HL-60 (cell line): ENCODE measurements around the gene RFX8.

ENCODE experiments used
- DNase-seq, 2 experiments: peaks; one replicate each; pipeline ENCODE4 v3.0.0-alpha.2; 2010 to 2020; ENCODE audit warnings: low read depth in 1 of 2, low spot score in 1 of 2
- H3K27ac ChIP-seq: fragments of 250-450 bp; sonication (Bioruptor Pico); replicated peaks from 2 replicates; pipeline ENCODE4 v1.5.1; 2020; ENCODE audit warnings: mild to moderate bottlenecking, moderate library complexity
- H3K27me3 ChIP-seq: fragments of 250-450 bp; sonication (Bioruptor Pico); 2 replicates; pipeline ENCODE4 v1.5.1; 2021; ENCODE audit warnings: mild to moderate bottlenecking, moderate library complexity; ENCODE audit not compliant: insufficient read depth, poor library complexity, severe bottlenecking
- H3K4me3 ChIP-seq: replicated peaks from 2 replicates; pipeline ENCODE4 v1.5.1; 2011; ENCODE audit warnings: mild to moderate bottlenecking, control low read depth, low read length; ENCODE audit not compliant: insufficient read depth
- CTCF ChIP-seq: IDR thresholded peaks from one replicate; pipeline ENCODE4 v1.5.1; 2011; ENCODE audit warnings: low read length, control low read depth, inconsistent platforms; ENCODE audit not compliant: insufficient read depth
- GABPA ChIP-seq: IDR thresholded peaks from 2 replicates; pipeline ENCODE4 v1.6.1; 2012; ENCODE audit warnings: low read depth
- POLR2AphosphoS5 ChIP-seq: IDR thresholded peaks from 2 replicates; pipeline ENCODE4 v1.6.1; 2012; ENCODE audit warnings: low read depth
- REST ChIP-seq: IDR thresholded peaks from 2 replicates; pipeline ENCODE4 v1.6.1; 2012; ENCODE audit warnings: low read depth; ENCODE audit not compliant: insufficient replicate concordance
- SPI1 ChIP-seq: IDR thresholded peaks from 2 replicates; pipeline ENCODE4 v1.6.1; 2012; ENCODE audit warnings: low read depth, mild to moderate bottlenecking, borderline replicate concordance

The RFX8 gene

GRCh38 chr2:101359410-101359954 is 115.4 kb downstream of the RFX8 start:
- DNase-seq: no peak
- Histone ChIP-seq H3K27me3 (no peaks in the 10 kb centered on the region), H3K4me3 (no peak overlapping the region), H3K27ac (no peak overlapping the region)
- TF ChIP-seq CTCF (no peak), POLR2AphosphoS5 (no peak), GABPA (no peak), REST (no peak), SPI1 (no peak)

- Histone ChIP-seq H3K4me3 (no peak overlapping the region), H3K27ac (no peak overlapping the region), H3K27me3 (no peaks in the 10 kb centered on the region)
- DNase-seq: no peak
- TF ChIP-seq REST (no peak), POLR2AphosphoS5 (no peak), GABPA (no peak), CTCF (no peak), SPI1 (no peak)
Measured at GRCh38 chr2:101357376-101357775, 117.5 kb downstream of the RFX8 start.

- Histone ChIP-seq H3K27ac (no peak overlapping the region), H3K27me3 (no peaks in the 10 kb centered on the region), H3K4me3 (no peak overlapping the region)
- DNase-seq: no peak
- TF ChIP-seq POLR2AphosphoS5 (no peak), SPI1 (no peak), REST (no peak), GABPA (no peak), CTCF (no peak)
Measured at GRCh38 chr2:101356521-101356920, 118.4 kb downstream of the RFX8 start.
